KG1 (cell line): ENCODE results near the gene FBXO42.
"Not testable (repeated sequence)": the region's sequence is repeated elsewhere in the genome, so short reads cannot be mapped to it uniquely, and the experiment has no call there.

Experiments used
- DNase-seq: peaks from one replicate; lab custom pipeline; 2025; lab: John Stamatoyannopoulos, UW

Gene FBXO42

DNA sequence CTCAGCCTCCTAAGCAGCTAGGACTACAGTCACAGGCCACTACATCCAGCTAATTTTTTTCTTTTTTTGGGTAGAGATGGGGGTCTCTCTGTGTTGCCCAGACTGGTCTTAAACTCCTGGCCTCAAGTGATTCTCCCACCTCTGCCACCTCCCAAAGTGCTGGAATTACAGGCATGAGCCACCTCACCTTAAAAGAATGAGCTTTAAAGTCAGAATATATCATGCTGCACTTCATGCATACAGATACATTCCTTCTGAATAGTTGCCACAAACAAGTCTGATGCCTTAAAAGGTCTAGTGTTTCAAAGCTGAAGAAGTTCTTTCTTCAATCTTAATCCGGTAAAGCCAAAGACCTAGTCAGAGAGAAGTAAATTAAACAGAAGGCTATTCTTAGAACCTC is 91.5 kb downstream of the FBXO42 start:
- no peak for DNase-seq

DNA sequence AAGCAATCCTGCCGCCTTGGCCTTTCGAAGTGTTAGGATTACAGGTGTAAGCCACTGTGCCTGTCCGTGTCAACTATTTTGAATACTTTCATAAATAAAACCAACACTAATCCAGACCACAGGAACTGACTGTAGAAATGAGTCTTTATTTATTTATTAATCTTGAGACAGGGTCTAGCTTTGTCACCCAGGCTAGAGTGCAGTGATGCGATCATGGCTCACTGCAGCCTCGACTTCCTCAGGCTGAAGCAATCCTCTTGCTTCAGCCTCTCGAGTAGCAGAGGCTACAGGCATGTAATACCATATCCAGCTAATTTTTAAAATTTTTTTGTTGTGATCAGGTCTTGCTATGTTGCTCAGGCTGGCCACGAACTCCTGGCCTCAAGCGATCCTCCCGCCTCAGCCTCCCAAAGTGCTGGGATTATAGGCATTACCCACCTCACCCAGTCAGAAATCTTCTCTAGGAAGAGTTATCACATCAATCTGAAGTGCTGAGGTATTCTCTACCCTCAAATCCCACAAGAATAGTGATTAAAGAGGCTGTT is 93.6 kb downstream of the FBXO42 start:
- no peak for DNase-seq

DNA sequence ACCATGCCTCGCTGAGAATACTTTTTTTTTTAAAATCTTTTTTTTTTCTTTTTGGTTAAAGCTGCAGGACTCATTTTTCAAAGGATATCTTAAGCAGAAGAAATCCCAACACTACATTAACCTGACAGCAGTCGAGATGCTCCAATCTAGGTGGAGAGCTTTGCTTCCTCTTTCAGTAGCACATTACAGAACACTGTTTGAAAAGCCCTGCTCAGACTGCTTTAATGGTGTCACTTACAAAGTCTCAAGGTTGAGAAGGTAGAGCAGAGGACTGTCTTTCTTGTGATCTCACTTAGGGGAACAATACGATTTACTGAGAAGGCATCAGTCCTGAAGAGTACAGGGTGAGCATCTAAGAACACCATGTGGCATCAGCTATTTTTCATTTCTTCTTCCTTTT is 94.3 kb downstream of the FBXO42 start:
- no peak for DNase-seq

DNA sequence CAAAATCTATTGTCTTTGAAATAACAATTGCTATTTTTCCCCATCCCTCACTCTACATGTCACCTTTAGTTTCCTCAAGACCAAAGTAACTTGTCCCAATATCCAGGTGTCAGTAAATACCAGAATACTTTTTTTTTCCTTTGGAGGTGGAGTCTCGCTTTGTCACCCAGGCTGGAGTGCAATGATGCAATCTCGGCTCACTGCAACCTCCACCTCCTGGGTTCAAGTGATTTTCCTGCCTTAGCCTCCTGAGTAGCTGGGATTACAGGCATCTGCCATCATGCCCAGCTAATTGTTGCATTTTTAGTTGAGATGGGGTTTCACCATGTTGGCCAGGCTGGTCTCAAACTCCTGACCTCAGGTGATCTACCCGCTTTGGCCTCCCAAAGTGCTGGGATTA is 94.7 kb downstream of the FBXO42 start:
- DNase-seq: not testable (repeated sequence)

DNA sequence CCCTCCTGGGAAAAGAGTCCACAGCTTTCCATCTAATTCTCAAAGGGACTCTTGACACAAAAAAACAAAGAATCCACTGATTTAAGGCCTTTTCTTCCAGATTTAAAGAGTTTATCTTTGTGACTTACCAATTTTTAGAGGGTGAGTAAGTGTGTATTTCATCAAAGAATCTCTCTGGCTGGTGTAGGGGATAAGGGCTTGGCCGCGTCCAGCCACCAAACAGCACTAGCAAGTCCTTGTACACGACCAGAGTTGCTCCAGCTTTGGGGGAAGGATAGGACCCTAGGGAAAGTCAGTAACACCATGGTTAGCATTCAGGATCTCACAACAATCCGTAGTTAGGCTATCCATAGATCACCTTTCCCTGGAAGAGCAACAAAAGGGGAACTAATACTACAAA is 95.8 kb downstream of the FBXO42 start:
- no peak for DNase-seq

DNA sequence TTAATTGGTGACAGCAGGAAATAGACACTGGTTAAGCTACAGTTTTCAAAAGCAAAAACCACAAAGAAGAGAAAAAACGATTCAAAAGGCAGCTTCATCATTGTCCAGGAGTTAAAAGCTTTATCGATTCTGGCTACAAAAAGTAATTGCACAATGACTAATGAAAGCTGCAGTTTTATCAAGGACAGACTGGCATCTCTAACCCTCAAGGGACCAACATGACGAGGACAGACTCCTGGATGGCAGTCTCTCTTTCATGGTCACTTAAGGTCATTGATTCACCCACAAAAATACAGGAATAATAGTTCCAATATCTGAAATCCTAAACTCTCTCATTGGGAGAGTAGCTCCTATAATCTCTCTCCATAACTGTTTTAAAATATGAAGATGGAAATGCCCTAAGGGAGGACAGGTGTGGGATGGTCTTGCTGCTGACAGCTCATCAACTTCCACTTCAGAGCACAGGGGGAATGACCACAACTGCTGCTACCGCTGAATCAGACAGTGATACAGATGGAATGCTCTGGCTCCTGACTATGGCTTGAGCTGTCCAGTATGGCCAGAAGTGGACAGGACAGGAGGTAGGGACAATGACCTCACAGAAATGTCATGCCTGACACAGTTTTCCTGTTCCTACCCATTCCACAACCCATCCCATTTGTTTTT is 97.9 kb downstream of the FBXO42 start:
- no peak for DNase-seq

DNA sequence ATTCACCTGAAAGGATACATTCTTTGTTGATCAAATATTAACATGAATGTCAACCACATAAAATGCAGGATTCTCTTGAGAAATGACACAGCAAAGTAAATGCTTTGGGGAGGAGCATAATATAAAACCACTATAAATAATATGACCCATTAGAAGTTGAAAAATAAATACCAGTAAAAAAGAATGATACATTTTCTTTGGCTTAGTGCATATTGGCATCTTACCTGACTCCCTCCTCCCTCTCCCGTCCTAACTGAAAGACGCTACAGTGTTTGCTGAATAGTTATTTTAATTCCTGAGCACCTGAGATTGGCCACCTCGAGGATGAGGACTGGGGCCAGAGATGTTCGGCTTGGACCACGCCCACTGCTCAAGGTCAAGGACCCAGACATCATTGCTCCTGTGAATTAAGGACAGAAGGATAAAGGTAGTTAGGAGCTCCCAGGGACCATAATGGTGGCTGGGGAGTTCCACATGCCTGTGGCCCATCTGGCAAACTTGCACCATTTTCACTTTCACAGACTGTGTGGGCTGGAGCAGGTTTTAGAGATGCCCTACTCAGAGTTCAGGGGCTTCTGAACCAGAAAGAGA is 98.9 kb downstream of the FBXO42 start:
- DNase-seq: no peak

DNA sequence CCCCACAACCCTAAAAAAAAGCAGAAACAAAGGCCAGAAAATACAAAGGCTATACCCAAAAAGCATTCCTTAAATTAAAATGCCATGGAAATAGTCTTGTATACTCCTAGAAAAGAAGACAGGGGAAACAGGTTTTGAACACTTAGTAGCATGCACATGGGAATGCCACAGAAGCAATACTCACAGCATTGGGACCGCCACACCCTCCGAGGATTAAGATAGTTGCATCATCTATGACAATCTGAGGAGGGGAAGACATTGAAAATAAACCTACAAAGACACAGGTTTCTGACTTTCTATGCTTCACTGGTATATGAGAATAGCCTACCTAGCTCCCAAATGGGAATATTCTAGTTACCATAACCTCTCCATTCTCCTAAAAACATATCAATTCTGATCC is 99.4 kb downstream of the FBXO42 start:
- DNase-seq: no peak

DNA sequence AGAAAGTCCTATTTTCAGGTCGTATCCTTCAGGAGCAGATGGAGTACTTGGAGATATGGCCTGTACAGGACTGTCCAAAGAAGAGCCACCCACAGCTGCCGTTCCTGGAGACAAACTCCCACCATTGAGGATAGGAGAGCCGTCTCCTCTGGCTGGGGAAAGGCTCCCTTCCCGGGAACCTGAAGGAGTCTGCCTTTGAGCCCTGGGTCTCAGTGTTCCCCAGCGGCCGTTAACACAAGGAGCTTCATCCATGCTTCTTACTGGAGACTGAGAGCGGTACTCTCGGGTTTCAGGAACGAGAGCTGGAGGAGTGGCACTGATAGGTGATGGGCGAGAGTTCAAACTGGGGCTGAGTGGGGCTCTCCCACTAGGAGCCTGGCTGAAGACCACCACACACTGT is 100.9 kb downstream of the FBXO42 start:
- no peak for DNase-seq

DNA sequence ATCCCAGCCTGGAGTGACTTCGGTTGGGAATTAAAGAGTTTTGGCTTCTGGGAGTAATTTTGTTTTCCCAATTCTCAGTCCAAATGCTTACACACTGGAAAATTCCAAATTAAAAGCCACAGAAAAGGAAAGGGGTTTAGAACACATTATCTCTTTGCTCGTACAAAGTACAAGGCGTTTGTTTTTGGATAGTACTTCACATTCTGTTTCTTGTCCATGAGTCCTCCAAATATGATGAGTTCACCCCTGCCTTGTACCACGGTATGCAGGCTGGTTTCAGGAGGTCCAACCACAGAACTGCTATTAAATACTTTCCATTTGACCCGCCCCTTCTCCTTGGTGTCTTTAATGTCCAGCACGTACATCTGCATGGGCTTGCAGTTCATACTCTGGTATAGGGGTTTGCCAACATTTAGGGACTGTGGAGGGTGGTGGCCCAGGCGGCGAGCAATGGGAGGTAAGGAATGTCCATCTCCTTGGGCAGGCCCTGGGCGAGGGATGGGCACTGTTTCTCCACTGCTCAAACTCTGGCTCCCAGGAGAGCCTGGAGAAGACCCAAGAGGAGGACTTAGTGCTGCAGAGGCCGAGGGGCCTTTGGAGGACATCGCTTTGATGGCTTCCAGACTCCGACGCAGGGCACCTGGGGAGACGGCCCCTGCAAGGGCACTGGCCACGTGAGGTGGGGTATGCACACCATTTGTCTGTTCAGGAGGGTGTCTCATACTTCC is 101.6 kb downstream of the FBXO42 start:
- no peak for DNase-seq

DNA sequence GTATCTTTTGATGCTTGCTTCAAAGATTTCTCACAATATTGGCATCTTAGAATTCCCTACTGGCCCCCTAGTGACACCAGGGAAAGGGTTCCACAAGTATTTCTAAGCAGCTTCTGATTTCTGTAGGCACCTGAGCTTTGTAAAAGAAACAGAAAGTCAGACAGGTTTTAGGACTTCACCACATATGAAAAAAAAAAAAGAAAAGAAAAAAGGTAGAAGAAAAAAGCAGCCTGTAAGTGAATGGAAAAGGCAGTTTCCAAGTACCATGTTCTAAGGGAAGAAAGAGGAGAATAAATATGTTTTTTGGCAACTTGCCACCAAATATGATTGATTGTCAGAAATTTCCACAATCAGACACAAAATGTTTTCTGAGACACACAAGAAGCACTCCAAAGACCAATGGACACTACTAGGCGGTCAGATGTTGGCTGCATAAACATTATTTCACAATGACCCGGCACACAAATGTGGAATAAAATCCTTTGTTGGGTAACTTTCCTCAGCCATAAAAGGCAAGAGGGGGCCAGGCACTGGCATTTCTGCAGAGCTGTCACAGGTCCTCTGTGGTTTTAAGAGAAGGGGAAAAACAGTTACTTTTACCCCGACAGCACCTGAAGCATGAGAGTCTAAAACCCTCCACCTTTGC is 102.6 kb downstream of the FBXO42 start:
- no peak for DNase-seq

DNA sequence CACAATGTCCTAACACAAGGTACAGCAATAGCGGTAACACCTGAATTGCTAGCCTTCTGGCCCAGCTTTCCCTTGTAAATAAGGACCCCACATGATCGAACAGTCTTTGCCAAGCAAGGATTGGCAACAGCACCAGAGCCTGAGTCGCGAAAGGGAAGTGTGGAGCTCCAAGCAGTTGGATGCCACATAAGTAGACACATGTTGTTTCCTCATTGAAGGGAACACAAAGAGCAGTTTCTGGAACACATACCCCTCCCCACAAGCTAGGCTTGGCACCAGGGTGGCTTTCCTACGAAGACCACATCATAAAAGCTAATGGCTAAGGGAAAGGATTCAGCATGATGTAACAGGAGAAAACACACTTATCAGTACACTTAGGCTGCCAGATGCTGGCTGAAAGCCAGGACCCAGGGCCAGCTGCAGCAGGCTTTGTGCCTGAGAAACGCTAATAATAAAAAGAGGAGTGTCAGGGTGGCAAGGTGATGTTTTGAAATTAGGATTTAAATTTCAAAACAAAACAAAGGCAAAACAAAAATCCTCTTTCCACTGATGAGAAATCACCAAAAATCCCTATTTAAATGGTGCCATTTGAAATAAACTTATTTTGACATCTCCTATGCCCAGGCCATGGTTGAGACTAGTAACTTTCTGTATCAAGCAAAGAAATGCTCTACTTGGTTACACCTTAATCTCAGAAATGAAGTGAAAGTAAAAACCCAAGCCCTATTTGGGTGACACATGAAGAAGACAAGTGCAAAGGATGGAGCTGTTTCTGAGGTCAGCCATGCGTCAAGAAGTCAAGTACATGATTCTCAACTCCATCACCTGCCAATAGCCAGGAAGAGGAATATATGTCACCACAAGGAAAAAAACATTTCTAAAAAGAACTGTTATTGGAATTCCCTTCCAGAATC is 103.4 kb downstream of the FBXO42 start:
- no peak for DNase-seq

DNA sequence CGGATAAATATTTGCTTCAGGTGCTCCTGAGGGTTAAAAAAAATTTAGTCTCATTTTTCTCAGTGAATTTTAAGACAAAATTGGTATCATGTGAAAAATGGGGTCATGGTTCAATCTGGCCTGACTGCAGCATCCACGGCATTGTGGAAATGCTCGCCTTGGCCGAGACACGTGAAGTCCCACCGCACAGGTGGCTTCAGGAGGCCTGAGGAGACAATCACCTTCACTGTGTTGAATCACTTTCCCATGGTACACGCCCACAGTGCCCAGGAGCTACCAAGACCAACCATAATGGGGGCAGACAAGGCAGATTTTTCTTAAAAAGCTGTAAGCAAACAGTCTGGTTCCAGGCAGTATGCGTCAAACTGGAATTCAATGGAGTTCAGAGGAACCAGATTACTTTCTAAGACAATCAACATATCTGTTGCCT is 104.3 kb downstream of the FBXO42 start:
- DNase-seq: no peak

DNA sequence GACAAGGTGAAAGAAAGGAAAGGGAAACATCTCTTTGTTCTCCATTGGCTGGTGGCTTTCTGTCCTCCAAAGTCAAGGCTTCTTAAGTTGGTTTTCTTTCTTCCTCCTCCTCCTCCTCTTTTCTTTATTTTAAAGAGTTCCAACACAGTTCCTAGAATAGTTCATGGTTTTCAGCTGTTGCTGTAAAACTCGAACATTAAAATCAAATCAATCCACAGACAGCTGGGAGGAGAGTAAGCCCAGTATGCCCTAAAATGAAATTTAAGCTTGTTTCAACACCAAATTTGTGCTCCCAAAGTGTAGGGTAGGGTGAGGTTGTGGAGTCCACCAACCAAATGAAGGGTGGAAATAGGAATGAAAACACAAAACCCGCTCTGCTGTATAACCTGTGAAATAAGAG is 104.8 kb downstream of the FBXO42 start:
- DNase-seq: no peak

DNA sequence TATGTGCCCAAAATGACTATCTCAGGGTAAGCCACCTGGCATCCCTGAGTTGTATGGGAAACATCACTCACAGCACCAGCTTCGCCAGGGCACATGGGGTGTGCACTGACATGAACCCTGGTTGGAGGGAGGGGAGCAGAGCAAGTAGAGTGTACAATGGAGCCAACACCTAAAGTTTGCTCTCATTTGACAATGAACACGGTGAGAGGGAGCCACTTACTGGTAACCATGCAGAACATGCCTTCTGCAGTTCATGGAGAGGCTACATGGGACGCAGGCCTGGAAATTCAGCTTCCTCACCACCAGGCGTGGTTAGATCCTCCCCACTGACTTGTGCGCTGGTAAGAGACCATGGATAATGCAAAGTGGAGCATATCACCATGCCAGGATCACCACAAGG is 105.3 kb downstream of the FBXO42 start:
- DNase-seq: no peak

DNA sequence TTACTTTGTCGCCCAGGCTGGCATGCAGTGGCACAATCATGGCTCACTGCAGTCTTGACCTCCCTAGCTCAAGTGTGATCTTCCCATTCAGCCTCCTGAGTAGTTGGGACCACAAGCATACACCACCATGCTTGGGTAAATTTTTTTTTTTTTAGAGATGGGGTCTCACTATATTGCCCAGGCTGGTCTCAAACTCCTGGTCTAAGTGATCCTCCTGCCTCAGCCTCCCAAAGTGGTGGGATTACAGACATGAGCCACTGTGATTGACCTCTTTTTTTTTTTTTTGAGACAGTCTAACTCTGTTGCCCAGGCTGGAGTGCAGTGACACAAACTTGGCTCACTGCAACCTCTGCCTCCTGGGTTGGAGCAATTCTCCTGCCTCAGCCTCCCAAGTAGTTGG is 106.0 kb downstream of the FBXO42 start:
- not testable (repeated sequence) for DNase-seq

DNA sequence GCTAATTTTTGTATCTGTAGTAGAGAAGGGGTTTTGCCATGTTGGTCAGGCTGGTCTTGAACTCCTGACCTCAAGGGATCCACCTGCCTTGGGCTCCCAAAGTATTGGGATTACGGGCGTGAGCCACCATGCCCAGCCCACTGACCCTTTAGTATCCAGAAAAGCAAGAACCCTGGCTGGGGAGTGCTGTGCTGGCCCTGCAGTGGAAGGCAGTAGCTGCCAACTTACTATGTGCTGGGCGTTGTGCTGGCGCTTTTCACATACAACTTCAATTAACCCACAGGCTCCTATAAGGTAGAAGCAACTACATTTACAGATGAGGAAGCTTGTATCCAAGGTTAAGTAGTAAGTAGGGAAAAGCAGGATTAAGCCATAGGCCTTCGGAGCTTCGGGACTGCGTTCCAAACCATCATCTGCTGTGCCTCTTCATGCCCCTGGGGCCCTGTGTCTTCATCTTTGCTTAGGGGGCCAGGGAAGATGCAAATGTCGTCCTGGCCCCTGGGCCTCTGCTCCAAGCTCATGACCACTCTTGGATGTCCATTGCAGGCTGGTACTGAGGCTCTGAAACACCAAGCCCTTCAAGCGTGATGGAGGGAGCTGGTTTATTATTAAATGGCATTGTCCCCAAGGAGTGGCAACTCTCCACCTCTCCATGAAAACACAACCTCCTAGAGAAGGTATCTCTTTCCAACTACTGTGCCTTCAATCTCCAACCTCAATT is 106.6 kb downstream of the FBXO42 start:
- DNase-seq: no peak

DNA sequence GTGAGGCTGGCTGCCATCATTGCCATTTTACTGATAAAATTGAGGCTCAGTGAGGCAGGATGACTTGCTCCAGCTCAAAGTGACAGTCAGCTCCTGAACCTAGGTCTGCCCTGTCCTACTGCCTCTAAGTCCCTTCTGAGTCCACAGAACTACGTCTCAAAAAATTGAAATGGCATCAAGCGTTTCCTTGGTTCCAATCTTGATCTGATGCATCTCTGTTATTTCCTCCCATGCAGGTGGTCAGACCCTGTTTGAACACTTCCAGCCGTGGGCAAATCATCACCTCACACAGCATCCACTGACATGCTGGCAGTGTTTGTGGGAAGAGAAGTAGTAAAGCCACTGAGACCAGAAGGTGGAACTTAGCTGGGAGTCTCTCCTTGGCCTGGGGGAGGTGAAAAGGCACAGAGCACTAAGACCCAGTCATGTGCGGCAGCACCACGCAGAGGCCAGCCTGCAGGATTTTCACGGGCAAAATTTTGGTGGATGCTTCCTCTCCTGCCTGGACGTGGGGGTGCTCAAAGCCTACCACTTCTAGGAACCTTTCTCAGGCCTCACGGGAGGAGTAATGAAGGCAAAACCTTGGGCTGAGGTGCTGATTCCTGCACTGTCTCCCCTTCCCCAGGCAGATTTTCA is 107.5 kb downstream of the FBXO42 start:
- DNase-seq: no peak

DNA sequence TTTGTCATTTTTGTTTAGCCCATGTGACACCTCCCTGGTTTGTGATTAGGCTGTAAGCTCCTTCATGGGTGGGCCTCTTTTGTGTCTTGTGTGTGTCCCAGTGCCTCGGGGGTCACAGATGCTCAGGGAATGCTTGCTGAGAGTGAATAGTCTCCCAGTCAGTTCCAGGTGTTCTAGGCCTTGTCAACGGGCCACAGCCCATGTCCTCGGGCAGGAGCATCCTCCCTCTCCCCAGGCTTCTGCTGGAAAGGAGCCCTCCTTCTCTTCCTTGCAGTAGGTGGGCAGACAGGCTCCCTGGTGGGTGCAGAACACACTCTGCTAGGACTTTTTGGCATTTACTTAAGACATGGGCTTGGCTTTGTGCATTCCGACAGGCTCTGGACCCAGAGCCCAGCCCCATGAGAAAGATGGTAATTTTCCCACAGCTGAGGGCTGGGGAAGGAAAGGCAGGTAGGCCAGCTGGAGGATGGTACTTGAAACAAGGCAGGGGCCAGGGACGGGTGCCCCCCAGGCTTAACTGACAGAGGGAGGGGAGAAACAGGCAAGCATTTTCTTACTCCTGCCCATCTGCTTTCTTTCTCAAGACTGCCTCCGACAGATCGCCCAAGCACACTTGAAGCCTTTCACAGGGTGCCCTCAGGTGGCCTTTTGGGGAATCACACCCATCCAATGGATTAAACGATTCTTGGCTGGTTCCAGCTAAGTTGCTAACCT is 108.2 kb downstream of the FBXO42 start:
- peak; percentile 46 for DNase-seq

DNA sequence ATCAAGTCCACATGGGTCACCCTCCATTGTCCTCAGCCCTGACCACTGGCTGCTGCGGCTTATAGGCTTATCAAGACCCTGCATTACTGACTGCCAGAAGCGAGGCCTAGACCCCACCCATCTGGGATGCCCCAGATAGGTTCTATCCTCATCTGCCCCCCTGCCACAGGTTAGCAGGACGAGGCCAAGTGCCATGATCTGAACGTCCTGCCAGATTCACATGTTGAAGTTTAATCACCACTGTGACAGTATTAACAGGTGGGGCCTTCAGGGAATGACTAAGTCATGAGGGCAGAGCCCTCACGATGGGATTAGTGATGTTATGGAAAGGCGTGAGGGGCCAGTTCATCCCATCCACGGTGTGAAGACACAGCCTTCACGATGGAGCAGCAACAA is 109.1 kb downstream of the FBXO42 start:
- no peak for DNase-seq
